ENCODE results near the gene KLHL22. TPM values are rescaled to one million over a fixed set of nuclear protein-coding genes. Genes with fewer than 3 reads are reported as not detected.

The KLHL22 gene
- total RNA-seq, 4 donors from 2014 or later, result 14.0 to 23.8 (median 20.2) TPM

GRCh38 chr22:20497426-20497825 is 1.8 kb upstream of the KLHL22 start:
- no peak overlapping the region for H3K4me3 ChIP-seq (ENCODE audit: low read depth, poor library complexity, severe bottlenecking)
- whole genome bisulfite sequencing, 2 donors, result 91 to 92% methylated on average over 3 of the region's 3 CpGs
- DNase-seq (ENCODE audit: low spot score in 2 of 2), result no peak
- TF ChIP-seq CTCF (IDR thresholded peaks at IDR 0.05) (no peak), POLR2A (IDR thresholded peaks at IDR 0.05) (no peak)
- intact Hi-C loops (cut with DNase I; ENCODE audit: low total_unique reads), result no loop called here

- 0 to 1% methylated on average over 37 of the region's 54 CpGs for WGBS, 2 donors
- intact Hi-C loops (cut with DNase I; ENCODE audit: low total_unique reads), result no loop called here
- peak overlapping the region; percentile 45 for H3K4me3 ChIP-seq (ENCODE audit: low read depth, poor library complexity, severe bottlenecking)
- DNase-seq (ENCODE audit: low spot score in 2 of 2), result peak; percentile 81 to 98
- TF ChIP-seq CTCF (IDR thresholded peaks at IDR 0.05), result peak in 1 of 3 donors; percentile 68
- TF ChIP-seq POLR2A (IDR thresholded peaks at IDR 0.05), result no peak
These were observed 476 bp upstream of the KLHL22 start for GRCh38 chr22:20495861-20496681.

- intact Hi-C loops (cut with DNase I; ENCODE audit: low total_unique reads), result no loop called here
- H3K4me3 ChIP-seq (ENCODE audit: low read depth, poor library complexity, severe bottlenecking), result no peak overlapping the region
- no peak for DNase-seq (ENCODE audit: low spot score in 2 of 2)
- 94 to 98% methylated on average over 2 of the region's 2 CpGs for WGBS, 2 donors
- no peak for TF ChIP-seq POLR2A (IDR thresholded peaks at IDR 0.05)
- TF ChIP-seq CTCF (IDR thresholded peaks at IDR 0.05), result no peak
These were observed 4.2 kb downstream of the KLHL22 start for GRCh38 chr22:20491346-20491745.

GRCh38 chr22:20490941-20491307 is 4.7 kb downstream of the KLHL22 start:
- intact Hi-C loops (cut with DNase I; ENCODE audit: low total_unique reads), result no loop called here
- H3K4me3 ChIP-seq (ENCODE audit: low read depth, poor library complexity, severe bottlenecking), result no peak overlapping the region
- TF ChIP-seq POLR2A (IDR thresholded peaks at IDR 0.05) (no peak), CTCF (IDR thresholded peaks at IDR 0.05) (no peak)
- no peak for DNase-seq (ENCODE audit: low spot score in 2 of 2)
- 94 to 100% methylated on average over 1 of the region's 1 CpG for WGBS, 2 donors

GRCh38 chr22:20490183-20490940 is 5.2 kb downstream of the KLHL22 start:
- no peak for DNase-seq (ENCODE audit: low spot score in 2 of 2)
- TF ChIP-seq POLR2A (IDR thresholded peaks at IDR 0.05) (no peak), CTCF (IDR thresholded peaks at IDR 0.05) (no peak)
- intact Hi-C loops (cut with DNase I; ENCODE audit: low total_unique reads), result no loop called here
- no peak overlapping the region for H3K4me3 ChIP-seq (ENCODE audit: low read depth, poor library complexity, severe bottlenecking)
- WGBS, 2 donors, result 90 to 93% methylated on average over 6 of the region's 6 CpGs
